Stimulated activated CD8-positive, alpha-beta memory T cell treated with anti-CD3 and anti-CD28 coated beads, Interleukin-2, amount 100 ng/mL, for 1 hour (primary cell): ENCODE results near the gene INSM1.

ENCODE experiments used
- DNase-seq, 2 donors: peaks; one replicate each; pipeline ENCODE4 v3.0.0-alpha.2; 2020; ENCODE audit warnings: low read depth in 2 of 2

The INSM1 gene

GRCh38 chr20:20362774-20363433 lies 5.0 kb upstream of the INSM1 start:
- DNase-seq, result no peak

GRCh38 chr20:20363434-20363798 lies 4.5 kb upstream of the INSM1 start:
- DNase-seq, result no peak

- DNase-seq, result no peak
These were observed 3.9 kb upstream of the INSM1 start for GRCh38 chr20:20363799-20364592.

GRCh38 chr20:20364593-20365479 lies 3.1 kb upstream of the INSM1 start:
- no peak for DNase-seq

- DNase-seq, result no peak
These were observed 2.3 kb upstream of the INSM1 start for GRCh38 chr20:20365480-20366161.

- DNase-seq, result no peak
These were observed 1.4 kb upstream of the INSM1 start for GRCh38 chr20:20366551-20366875.

GRCh38 chr20:20366876-20367574 lies 879 bp upstream of the INSM1 start:
- DNase-seq, result no peak

GRCh38 chr20:20368418-20369249 lies 730 bp downstream of the INSM1 start:
- no peak for DNase-seq

GRCh38 chr20:20369250-20370093 lies 1.6 kb downstream of the INSM1 start:
- no peak for DNase-seq

- DNase-seq, result no peak
These were observed 2.2 kb downstream of the INSM1 start for GRCh38 chr20:20370094-20370575.

- DNase-seq, result no peak
These were observed 3.2 kb downstream of the INSM1 start for GRCh38 chr20:20371083-20371482.

- no peak for DNase-seq
These were observed 3.8 kb downstream of the INSM1 start for GRCh38 chr20:20371681-20372080.

GRCh38 chr20:20373091-20373571 lies 5.2 kb downstream of the INSM1 start:
- DNase-seq, result no peak

GRCh38 chr20:20375862-20376261 lies 8.0 kb downstream of the INSM1 start:
- DNase-seq, result no peak

- DNase-seq, result no peak
These were observed 18.3 kb downstream of the INSM1 start for GRCh38 chr20:20386192-20386591.

- no peak for DNase-seq
These were observed 22.5 kb downstream of the INSM1 start for GRCh38 chr20:20390393-20390792.

- DNase-seq, result no peak
These were observed 23.2 kb downstream of the INSM1 start for GRCh38 chr20:20391115-20391514.

- DNase-seq, result no peak
These were observed 23.9 kb downstream of the INSM1 start for GRCh38 chr20:20391766-20392165.
